HG02884 (cell line): ENCODE data around the gene SH3PXD2B.
"Not testable (repeated sequence)": the region's sequence is repeated elsewhere in the genome, so short reads cannot be mapped to it uniquely, and the experiment has no call there.

ENCODE experiments used
- ATAC-seq: cut with Tn5 transposase; IDR thresholded peaks from one replicate; pipeline ENCODE4 v1.9.1; 2021; ENCODE audit warnings: mild to moderate bottlenecking, moderate library complexity; ENCODE audit not compliant: unreplicated experiment

Gene SH3PXD2B

DNA sequence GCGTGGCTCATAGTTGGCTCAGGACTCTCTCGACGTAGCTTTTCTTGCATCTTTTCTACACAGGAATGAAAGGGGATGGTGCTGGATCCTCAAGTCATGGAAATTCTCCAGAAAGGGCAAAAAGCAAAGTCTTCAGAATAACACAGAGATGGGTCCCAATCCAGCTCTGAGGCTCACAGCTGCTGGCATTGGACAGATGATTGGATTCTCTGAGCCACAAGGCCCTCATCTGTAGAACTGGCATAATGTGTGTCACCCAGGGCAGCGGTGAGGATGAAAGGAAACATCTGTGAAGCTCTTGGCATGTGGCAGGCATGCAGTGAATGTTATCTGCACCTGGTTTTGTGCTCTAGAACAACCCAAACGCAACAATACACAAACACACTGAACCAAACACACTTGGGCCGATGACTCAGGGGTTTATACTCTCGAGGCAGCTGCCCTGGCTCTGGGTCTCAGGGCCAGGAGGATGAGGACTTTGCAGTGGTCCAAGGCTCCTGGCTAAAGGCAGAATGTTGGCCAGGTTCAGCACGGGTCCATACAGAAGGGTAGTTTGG, 106.8 kb downstream of the SH3PXD2B start:
- ATAC-seq: no peak

DNA sequence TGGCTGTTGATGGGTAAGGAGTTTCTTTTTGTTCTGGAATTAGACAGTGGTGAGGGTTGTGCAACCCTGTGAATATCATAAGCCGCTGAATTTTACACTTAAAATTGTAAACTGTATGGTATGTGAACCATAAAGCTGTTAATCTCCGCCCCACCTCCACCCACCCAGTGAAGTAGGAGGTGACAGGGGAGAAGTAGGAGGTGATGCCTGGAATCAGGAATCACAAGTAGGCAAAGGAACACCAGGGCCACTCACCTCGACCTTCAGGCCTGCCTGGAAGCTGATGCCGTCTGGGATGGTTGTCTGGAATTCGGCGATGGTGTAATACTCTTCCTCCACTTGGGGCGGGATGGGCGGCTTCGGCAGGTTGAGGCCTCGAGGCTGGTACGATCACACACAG, 108.4 kb downstream of the SH3PXD2B start:
- no peak for ATAC-seq

DNA sequence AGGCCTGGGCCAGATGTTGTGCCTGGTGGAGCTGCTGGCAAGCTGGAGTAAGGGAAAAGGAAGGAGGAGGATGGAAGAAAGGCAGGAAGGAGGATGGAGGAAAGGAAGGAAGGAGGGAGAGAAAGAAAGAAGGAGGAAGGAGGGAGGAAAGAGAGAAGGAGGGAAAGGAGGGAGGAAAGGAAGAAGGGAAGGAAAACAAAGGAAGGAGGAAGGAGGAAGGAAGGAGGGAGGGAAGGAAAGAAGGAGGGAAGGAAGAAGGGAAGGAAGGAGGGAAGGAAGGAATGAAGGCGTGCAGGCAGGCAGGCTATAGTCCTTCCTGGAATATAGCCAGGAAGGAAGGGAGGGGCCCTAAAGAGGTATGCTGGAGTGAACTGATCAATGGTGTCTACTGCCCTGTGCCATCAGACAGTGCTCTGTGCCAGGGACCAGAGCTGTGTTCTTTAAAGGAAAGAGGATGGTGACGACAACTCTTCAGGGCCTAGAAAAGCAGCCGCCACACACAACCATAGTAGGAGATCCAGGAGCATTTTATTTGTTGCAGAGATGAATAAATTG, 109.4 kb downstream of the SH3PXD2B start:
- ATAC-seq: no peak

DNA sequence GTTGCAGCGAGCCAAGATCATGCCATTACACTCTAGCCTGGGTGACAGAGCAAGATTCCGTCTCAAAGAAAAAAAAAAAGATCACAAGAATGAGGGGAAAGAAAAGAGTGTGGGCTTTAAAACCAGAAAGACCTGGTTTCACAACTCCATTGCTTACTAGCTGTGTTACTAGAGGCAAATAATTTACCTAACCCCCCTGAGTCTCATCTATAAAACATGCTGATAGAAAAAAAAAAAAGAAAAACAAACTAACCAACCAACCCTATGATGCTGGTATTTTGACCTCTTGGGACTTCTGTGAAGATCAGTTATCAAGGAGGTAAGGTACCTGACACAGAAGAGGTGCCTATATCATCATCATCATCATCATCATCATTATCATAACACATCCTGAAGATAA, 110.6 kb downstream of the SH3PXD2B start:
- no peak for ATAC-seq

DNA sequence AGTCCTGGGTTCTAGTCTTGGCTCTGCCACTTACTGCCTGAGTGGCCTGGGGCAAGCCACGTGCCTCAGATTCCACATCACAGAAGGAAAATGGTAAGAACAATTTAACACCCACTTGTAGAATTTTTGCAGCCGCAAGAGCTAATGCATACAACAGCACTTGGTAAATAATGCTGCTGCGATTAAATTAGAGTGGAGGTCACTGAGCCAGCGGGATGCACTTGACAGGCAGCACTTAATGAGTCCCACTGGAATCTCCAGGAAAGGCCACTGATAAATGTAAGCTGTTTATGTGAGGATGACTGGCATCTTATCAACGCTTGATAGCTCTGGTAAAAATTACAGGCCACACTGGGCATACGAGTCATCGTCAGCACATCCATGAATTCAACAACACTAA, 111.4 kb downstream of the SH3PXD2B start:
- ATAC-seq: no peak

DNA sequence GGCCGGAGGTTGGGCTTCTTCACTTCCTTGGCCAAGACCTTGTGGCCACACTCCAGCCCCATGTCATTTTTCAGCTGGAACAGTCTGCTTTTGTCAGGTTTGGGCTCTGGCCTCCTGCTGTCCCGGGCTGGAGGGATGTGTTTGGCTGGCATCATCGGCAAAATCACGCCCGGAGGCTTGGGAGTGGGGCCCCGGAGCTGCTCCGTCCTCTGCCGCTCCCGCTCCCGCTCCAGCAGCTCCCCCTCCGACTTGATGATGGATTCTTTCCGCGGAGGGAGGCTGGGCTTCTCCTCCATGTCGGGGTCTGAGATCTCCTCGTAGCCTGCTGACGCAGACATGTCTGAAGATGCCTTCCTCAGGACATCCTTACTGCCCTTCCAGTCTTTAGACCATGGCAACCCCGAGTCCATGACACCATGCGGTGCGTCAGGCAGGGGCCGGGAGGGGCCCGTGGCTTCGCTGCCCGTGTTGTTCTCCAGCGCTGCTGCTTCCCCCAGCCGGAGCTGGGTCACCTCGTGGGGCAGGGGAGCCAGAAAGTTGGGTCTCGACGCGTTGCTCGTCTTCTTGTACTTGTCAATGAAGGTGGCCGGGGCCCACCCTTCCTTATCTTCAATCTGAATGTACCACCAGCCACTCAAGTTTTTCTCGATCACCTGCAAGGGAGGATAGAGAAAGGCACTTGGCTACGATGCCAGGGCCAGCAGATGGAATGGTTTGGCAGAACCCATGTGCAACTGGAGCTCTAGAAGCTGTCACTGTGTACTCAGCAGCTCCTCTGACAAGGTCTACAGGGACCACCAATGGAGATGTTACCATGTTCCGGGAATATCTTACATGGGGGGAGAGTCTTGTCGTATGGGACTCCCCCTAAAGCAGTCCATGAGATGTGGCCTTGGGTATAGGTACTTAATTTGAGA, 114.8 kb downstream of the SH3PXD2B start:
- ATAC-seq: no peak

DNA sequence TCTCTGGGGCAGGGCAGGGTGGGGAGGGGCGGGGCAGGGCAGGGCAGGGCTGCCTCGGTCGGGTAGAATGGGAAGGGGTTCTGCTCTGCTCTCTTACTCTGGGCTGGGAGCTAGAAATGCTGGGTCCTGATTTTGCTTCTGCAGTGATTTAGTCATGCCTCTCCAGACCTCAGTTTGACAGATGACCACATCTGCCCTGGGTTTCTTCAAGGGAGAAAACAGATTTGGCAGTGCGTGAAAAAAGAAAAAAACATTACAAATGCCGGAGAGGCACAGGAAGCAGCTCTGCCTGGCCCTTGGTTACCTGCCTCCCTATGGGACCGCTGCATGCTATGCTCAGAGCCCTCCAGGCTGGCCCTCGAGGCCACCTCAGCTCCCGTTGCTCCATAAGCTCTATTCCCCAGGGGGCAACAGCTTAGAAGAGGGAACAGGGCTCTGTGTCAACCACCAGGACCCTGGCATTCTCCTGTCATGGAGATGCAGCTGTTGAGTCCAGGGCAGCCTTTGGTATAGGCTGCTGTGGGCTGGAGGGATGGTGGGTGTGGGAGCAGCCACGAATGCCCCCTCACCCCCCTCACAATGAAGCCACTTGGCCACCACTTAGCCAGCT, 117.5 kb downstream of the SH3PXD2B start:
- no peak for ATAC-seq

DNA sequence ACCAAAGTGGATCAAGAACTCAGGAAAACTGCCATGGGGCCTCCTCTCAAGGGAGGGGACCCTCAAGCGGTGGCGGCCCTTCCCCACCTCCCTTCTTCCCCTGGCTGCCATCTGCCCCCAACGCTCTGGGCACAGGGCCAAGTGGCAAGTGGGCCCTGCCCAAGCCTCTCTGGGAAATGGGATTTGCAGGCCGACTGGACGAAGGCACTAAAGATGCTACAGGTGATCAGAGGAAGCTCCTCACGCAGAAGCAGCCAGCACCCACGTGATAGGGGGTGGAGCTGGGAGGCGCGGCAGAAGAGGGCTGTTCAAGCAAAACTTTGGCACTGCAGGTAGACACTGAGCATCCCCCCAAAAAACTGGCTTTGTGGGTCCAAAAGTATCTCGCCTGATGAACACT, 118.1 kb downstream of the SH3PXD2B start:
- ATAC-seq: no peak

DNA sequence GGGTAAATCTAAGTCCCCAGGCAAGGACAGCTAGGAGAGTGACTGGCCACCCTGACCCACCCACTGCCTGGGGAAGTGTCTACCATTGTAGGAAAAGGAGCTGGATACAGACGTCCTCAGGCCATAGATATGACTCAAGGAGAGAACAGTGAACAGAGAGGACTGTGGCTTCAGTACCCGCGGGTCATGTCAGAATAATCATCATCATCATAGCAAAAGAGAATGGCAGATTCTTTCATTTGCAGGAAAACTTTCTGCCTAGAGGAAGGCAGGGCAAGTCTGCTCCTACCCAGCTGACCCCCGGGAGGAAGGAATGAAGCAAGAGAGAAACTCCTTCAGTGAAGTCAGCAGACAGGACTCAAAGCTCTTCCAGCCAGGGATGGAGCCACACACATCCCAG, 118.6 kb downstream of the SH3PXD2B start:
- ATAC-seq: no peak

DNA sequence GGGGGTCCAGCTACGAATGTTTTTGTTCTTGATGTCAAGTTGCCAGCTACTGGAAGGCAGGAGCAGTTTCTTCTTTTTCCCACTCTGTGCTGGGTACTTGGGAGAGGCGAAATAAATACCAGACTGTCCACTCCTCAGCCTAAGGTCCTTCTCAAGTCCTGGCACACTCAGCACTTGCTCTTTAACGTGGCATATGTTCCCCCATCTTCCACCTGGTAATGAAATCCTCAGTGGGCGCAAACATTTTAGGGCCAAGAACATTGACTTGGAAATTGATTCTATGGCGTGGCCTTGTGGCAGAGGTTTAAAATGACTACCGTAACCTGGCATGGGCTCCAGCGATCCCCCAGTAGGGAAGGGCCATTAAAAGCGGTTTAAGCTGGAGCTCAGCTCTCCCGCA, 119.7 kb downstream of the SH3PXD2B start:
- no peak for ATAC-seq

DNA sequence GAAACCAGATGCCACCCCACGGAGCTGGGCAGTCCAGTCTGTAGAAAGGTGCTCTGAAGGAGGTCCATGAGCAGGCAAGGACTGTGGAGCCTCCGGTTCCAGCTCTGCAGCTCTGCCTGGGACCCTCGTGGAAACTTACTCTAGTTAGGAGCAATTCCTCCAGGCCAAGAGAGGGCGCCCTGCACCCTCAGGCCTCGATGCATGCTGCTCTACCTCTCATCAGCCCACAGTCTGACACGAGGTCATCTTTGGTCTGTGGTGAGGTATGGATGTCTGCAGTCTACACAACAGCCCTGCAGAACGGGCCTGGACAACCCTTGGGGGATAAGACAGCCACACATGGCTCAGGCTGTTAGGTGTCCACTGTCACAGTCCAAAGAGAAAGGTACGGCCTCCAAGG, 120.1 kb downstream of the SH3PXD2B start:
- ATAC-seq: no peak

DNA sequence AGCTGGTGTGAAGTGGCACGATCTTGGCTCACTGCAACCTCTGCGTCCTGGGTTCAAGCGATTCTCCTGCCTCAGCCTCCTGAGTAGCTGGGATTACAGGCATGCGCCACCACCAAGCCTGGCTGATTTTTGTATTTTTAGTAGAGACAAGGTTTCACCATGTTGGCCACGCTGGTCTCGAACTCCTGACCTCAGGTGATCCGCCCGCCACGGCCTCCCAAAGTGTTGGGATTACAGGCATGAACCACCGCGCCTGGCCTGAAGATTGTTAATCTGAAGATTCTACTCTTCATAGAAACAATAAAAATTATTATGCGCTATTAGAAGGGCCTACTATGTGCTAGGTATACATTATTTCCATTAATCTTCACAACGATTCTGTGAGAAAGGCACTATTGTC, 127.4 kb downstream of the SH3PXD2B start:
- ATAC-seq: not testable (repeated sequence)

DNA sequence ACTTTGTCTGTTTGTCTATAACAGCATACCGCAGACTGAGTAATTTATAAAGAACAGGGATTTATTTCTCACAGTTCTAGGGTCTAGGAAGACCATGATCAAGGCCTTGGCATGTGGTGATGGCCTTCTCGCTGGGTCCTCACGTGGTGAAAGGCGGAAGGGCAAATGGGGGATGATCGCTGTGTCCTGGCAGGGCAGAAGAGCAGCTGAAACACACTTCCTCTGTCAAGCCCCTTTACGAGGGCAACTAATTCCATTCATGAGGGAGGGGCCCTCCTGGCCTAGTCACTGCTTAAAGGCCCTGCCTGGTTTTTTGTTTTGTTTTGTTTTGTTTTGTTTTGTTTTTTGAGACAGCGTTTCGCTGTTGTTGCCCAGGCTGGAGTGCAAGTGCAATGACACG, 128.9 kb downstream of the SH3PXD2B start:
- ATAC-seq: no peak

DNA sequence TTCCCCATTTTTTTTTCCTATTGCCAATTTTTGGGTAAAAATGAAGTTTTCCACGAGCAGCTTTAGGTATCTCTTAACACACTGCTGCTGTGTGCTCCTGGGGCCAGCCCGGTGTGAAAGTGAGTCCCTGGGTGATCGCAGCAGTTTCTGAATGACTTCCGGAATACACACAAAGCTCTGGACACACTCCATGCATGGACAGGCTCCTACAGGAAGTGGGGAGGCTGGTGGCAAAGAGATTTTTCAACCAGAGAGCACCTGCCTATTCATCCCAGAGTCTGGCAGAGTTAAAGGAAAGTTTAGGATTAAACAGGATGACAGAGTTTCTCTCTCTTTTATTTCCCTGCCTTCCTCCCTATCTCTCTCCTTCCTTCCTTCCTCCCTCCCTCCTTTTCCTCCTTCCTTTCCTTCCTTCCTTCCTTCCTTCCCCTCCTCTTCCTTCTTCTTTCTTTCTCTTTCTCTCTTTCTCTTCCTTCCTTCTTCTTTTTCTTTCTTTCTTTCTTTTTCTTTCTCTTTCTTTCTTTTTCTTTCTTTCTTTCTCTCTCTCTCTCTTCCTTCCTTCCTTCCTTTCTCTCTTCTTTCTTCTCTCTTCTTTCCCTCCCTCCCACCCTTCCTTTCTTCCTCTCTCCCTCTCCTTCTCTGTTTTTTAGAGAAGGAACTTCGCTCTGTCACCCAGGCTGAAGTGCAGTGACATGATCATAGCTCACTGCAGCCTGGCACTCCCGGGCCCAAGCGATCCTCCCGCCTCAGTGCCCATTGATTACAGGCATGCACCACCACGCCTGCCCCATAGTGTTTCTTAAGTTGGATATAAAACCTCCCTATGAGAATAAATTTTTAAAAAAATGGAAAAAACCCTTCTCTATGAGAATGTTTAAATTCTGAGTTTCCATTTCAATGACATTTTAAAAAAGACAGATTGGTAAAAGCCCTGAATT, 132.0 kb downstream of the SH3PXD2B start:
- ATAC-seq: no peak

DNA sequence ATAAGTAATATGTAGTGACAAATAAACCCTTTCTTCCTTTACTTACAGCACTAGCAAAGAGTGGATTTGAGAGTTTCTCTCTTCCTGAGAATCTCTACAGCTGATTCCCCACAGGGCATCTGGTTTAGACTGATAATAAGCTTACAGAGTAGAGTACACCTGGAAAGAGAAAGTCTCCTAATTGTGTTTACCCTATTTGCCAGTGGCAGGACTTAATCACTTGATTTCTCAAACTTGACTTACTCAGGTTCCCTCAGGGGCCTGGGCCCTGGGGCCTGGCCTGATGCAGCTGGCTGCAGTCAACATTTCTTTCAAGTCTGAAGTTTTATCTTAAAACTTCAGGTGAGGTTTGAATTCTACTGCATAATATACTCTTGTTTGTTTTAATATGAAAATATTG, 132.7 kb downstream of the SH3PXD2B start:
- ATAC-seq: no peak

DNA sequence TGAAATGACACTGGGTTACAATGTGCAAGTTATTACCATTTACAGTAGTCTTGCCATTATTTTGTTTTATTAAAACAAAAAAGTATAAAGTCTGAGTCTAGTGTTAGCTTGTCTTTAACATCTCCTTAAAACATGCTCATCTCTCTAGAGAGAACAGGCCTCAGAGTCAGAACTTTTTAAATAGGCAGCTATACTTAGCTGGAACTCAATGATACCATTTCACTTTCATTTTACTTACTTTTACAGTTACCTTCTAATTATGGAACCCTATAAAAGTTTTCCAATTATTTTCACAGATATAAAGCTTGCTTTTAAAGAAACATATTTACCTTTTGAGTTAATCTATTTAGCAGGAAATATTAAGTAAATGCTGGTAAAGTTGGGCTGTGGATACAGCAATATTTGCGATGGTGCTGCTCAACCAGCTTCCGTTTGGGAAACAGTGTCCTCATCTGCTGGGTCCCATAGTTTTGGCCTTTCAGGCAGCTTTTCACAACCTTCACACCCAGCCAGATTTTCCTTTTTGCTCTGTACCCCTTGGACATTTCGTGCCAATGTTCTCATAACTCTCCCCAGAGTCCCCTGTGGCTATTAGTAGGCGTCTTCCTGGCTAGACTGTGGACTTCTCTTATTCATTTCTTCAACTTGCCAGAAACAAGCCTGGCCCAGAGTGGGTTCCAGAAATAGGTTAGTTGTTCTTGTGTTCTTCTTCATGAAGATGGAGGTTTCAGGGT, 134.4 kb downstream of the SH3PXD2B start:
- no peak for ATAC-seq

DNA sequence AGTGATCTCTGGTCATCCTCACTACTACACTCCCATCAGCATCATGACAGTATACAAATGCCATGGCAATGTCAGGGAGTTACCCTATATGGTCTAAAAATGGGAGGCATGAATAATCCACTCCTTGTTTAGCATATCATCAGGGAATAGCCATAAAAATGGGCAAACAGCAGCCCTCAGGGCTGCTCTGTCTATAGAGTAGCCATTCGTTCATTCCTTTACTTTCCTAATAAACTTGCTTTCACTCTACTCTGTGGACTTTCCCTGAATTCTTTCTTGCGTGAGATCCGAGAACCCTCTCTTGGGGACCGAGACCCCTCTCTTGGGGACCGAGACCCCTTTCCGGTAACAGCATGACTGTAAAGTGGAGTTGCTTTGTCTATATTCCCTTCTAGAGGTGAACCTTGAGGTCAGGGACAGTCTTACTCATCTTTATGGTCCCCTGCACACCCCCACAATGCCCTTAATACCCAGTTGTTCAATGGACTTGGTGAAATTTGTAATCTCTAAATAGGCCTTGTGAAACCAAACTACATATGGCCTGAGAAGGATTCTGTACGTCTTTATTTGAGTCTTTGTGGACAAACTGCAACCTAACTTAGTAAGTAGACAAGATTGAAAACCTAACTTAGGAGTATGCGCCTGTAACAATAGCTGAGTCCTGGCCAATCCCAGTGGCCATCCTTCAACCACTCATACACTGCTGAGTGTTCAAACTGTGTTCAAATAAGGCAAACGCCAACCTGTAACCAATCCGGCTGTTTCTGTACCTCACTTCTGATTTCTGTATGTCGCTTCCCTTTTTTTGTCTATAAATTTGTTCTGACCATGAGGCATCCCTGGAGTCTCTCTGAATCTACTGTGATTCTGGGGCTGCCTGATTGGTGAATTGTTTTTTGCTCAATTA, 138.5 kb downstream of the SH3PXD2B start:
- peak; percentile 41 for ATAC-seq

DNA sequence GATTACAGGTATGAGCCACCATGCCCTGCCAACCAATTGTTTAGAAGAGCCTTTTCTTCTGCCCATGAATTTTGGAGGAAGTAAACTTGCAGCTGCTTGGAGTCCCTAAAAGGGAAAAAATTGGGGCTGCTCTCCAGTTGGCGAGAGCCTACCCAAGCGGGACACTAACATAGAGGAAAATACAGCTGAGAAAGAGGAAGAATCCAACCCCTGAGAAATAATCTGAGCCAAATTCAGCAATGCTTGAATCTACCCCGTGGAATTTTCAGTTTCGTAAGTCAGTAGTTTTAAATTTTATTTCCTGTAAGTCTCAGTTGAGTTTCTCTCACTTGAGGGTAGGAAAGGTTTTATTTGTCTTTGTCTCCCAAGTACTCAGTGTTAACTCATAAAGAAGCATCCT, 140.4 kb downstream of the SH3PXD2B start:
- ATAC-seq: no peak

DNA sequence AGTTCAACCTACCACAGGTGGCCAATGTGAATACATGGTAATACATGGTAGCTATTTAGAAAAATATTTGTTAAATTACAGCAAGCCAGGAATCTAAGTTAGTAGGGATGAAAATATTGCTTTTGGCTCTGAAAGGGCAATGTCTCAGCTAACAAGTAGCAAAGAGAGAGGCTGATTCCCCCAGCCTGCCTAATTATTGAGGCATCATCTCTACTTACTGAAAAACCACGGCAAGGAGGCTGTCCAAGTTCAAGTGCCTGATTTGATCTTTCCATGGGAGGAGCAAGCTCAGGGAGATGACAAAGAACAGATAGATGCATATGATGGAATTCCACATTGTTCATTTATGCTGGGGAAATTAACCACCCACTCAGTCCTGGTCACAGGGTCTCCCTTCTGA, 142.0 kb downstream of the SH3PXD2B start:
- no peak for ATAC-seq
